ENCODE results near the gene RAD21L1.

DNA sequence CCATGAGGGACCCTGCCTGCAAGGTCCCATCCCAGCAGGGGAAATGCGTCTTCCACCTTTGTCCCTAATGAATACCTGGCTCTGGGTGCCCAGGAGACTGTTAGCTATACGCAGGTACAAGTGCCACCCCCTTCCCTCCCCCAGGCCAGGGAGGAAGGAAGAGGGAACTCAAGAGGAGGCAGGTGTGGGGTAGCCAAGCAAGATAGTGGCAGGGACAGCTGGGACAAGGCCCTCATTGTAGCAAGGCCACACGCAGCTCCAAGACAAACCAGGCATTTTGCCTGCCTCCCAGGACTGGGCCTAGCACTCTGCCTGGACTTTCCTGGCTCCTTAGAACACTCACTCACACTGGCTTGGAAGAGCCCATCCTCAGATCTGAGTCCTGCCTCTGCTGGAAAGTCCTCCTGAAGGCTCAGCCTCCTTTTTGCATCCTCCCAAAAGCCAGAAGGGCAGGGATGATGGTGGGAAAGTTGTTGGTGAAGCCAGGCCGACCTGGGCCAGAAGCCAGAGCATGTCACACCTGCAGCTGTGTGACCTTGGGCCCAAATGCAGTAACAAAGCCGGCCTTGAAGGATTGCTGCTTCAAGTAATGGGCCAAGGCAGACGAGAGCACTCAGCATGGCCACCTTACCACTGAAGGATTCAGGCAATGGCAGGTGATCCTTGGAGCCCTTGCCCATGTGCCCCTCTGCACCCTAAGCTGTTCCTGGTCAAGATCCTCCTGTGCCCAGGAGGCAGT lies 68.0 kb downstream of the RAD21L1 start:
- TF ChIP-seq, protein P1, sequence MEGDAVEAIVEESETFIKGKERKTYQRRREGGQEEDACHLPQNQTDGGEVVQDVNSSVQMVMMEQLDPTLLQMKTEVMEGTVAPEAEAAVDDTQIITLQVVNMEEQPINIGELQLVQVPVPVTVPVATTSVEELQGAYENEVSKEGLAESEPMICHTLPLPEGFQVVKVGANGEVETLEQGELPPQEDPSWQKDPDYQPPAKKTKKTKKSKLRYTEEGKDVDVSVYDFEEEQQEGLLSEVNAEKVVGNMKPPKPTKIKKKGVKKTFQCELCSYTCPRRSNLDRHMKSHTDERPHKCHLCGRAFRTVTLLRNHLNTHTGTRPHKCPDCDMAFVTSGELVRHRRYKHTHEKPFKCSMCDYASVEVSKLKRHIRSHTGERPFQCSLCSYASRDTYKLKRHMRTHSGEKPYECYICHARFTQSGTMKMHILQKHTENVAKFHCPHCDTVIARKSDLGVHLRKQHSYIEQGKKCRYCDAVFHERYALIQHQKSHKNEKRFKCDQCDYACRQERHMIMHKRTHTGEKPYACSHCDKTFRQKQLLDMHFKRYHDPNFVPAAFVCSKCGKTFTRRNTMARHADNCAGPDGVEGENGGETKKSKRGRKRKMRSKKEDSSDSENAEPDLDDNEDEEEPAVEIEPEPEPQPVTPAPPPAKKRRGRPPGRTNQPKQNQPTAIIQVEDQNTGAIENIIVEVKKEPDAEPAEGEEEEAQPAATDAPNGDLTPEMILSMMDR (IDR thresholded peaks at IDR 0.05), result no peak
- no peak for TF ChIP-seq POLR2A (IDR thresholded peaks at IDR 0.05)

Data from Peyer's patch (tissue), 4 donors.